ENCODE results near the gene KLKB1.
"Not testable (repeated sequence)": the region's sequence is repeated elsewhere in the genome, so short reads cannot be mapped to it uniquely, and the experiment has no call there.

KLKB1 gene

GRCh38 chr4:186265683-186266652 lies 38.7 kb downstream of the KLKB1 start, which contains the start of gene F11:
TSS of gene F11 (plus strand) at chr4:186266189. CDS start at chr4:186267137, 948 bp downstream.
- no peak for DNase-seq

GRCh38 chr4:186266729-186267456 lies 39.6 kb downstream of the KLKB1 start:
- no peak for DNase-seq

GRCh38 chr4:186271081-186271678 lies 43.9 kb downstream of the KLKB1 start:
- no peak for DNase-seq

GRCh38 chr4:186272699-186273391 lies 45.5 kb downstream of the KLKB1 start:
- DNase-seq, result no peak

GRCh38 chr4:186273392-186273789 lies 46.1 kb downstream of the KLKB1 start:
- not testable (repeated sequence) for DNase-seq

- no peak for DNase-seq
Observed at GRCh38 chr4:186283311-186283710, 56.0 kb downstream of the KLKB1 start.

GRCh38 chr4:186285147-186285546 lies 57.8 kb downstream of the KLKB1 start:
- DNase-seq, result no peak

- no peak for DNase-seq
Observed at GRCh38 chr4:186286581-186286980, 59.3 kb downstream of the KLKB1 start.

- no peak for DNase-seq
Observed at GRCh38 chr4:186291256-186291890, 64.1 kb downstream of the KLKB1 start.

GRCh38 chr4:186294160-186294559 lies 66.9 kb downstream of the KLKB1 start:
- no peak for DNase-seq

- DNase-seq, result no peak
Observed at GRCh38 chr4:186296481-186296880, 69.2 kb downstream of the KLKB1 start.

- peak; percentile 2 to 56 for DNase-seq
Observed at GRCh38 chr4:186297013-186297645, 69.8 kb downstream of the KLKB1 start.

GRCh38 chr4:186298031-186298647 lies 70.8 kb downstream of the KLKB1 start:
- no peak for DNase-seq

- DNase-seq, result no peak
Observed at GRCh38 chr4:186299291-186299690, 72.0 kb downstream of the KLKB1 start.

GRCh38 chr4:186300659-186301390 lies 73.5 kb downstream of the KLKB1 start:
- no peak for DNase-seq

GRCh38 chr4:186304216-186304615 lies 76.9 kb downstream of the KLKB1 start:
- no peak for DNase-seq

GRCh38 chr4:186304866-186305505 lies 77.7 kb downstream of the KLKB1 start:
- no peak for DNase-seq

GRCh38 chr4:186307497-186307896 lies 80.2 kb downstream of the KLKB1 start:
- no peak for DNase-seq

- DNase-seq, result no peak
Observed at GRCh38 chr4:186307916-186308315, 80.6 kb downstream of the KLKB1 start.

Data from inflammatory macrophage treated with lipopolysaccharide for 1 hour (primary cell).